Stimulated activated CD8-positive, alpha-beta memory T cell treated with anti-CD3 and anti-CD28 coated beads, Interleukin-12 subunit alpha, Interleukin-12 subunit beta, amount 100 ng/mL, for 24 hours (primary cell): ENCODE measurements around the gene MCMBP.
"Not testable (repeated sequence)": the region's sequence is repeated elsewhere in the genome, so short reads cannot be mapped to it uniquely, and the experiment has no call there.

Experiments used
- DNase-seq: peaks from one replicate; pipeline ENCODE4 v3.0.0-alpha.2; 2020; ENCODE audit errors: extremely low read depth

Gene MCMBP, protein sequence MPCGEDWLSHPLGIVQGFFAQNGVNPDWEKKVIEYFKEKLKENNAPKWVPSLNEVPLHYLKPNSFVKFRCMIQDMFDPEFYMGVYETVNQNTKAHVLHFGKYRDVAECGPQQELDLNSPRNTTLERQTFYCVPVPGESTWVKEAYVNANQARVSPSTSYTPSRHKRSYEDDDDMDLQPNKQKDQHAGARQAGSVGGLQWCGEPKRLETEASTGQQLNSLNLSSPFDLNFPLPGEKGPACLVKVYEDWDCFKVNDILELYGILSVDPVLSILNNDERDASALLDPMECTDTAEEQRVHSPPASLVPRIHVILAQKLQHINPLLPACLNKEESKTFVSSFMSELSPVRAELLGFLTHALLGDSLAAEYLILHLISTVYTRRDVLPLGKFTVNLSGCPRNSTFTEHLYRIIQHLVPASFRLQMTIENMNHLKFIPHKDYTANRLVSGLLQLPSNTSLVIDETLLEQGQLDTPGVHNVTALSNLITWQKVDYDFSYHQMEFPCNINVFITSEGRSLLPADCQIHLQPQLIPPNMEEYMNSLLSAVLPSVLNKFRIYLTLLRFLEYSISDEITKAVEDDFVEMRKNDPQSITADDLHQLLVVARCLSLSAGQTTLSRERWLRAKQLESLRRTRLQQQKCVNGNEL

DNA sequence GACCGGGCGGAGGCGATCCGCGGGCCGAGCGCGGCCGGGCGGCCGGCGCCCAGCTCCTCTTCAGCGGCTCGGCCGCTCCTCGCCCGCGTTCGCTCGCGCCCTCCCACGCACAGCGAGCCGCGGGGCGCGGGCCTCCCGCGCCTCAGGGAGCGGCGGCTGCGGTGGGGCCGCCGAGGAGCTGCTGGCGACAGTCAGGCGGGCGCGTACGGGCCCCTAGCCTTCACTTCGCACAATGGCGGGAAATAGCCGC lies at the start of gene MCMBP:
MCMBP (minus strand) TSS at position 234 of the 250 bp plus-strand sequence. CDS start 259 bp downstream, outside the sequence.
- no peak for DNase-seq

DNA sequence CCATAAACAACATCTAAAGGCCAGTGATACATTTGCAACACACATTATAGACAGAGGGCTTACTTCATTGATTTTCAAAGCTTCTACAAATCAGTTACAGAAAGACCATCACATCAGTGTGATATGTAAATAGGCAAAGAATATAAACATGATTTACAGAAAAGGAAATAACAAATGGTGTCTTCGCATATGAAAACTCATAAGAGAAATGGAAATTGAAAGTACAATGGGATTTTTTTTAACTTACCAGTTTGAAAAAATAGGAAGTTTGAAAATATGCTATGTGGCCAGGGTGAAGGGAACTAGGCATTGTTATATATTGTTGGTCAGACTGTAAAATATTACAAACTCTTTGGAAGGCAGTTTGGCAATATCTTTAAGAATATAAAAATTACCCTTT lies 47.2 kb upstream of the MCMBP start:
- DNase-seq = no peak

DNA sequence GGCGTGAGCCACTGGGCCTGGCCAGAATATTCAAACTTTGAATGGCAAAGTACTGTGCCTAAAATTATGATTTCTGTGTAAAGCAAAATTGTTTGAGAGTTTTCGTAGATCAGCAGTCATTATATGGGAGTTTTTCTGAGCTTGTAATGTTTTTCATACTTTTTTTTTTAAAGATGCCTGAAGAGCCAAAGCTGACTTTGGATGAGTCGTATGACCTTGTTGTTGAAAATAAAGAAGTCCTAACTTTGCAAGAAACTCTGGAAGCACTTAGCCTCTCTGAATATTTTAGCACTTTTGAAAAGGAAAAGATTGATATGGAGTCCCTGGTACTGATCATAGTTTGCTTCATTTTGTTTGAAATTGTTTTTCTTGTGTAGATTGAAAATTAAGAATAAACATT lies 46.6 kb upstream of the MCMBP start:
- DNase-seq = no peak

DNA sequence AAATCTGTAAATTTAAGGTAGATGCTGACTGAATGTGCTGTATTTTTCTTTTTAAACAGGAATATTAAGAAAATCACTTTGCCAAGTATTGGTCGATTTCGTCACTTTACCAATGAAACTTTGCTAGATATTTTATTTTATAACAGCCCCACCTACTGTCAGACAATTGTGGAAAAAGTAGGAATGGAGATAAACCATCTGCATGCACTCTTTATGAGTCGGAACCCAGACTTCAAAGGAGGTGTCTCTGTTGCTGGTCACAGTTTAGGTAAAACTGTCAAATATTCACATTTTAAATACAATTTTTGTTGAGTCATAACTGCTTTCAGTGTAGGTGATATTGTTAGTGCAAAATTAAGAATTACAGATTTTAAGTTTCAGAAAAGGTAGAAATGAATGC lies 45.1 kb upstream of the MCMBP start:
- DNase-seq = no peak

DNA sequence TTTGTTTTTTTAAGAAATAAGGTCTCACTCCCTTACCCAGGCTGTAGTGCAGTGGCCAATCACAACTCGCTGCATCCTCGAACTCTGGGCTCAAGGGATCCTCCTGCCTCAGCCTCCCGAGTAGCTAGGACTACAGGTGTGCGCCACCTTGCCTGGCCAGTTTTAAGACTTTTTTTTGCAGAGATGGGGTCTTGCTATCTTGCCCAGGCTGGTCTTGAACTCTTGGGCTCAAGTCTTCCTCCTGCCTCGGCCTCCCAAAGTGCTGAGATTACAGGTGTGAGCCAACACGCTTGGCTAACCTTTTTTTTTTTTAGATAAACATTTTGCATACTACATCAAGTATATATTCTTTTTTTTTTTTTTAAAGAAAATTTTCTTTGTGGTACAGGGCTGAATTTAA lies 38.0 kb upstream of the MCMBP start:
- DNase-seq = no peak

DNA sequence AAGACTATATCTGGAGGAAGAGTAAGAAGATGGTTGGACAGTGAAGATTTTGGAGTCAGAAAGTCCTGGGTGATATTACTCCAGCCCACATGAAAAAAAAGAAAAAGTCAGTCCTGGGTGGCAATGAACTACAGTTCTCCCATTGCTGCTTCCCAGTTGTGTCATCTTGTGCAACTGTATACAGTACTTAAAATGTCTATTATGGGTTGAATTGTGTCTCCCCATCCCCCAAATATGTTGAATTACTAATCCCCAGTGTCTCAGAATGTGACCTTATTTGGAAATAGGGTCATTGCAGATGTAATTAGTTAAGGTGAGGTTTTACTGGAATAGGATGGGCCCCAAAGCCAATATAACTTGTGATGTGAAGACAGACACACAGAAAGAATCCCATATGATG lies 35.5 kb upstream of the MCMBP start:
- DNase-seq = no peak

DNA sequence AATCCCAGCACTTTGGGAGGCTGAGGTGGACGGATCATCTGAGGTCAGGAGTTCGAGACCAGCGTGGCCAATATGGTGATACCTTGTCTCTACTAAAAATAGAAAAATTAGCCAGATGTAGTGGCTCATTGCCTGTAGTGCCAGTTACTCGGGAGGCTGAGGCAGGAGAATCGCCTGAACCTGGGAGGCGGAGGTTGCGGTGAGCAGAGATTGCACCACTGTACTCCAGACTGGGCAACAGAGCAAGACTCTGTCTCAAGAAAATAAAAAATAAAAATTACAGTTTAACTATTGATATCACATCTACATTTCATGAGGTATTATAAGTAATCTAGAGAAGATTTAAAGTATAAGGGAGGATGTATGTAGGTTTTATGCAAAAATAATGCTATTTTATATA lies 35.1 kb upstream of the MCMBP start:
- DNase-seq = not testable (repeated sequence)

DNA sequence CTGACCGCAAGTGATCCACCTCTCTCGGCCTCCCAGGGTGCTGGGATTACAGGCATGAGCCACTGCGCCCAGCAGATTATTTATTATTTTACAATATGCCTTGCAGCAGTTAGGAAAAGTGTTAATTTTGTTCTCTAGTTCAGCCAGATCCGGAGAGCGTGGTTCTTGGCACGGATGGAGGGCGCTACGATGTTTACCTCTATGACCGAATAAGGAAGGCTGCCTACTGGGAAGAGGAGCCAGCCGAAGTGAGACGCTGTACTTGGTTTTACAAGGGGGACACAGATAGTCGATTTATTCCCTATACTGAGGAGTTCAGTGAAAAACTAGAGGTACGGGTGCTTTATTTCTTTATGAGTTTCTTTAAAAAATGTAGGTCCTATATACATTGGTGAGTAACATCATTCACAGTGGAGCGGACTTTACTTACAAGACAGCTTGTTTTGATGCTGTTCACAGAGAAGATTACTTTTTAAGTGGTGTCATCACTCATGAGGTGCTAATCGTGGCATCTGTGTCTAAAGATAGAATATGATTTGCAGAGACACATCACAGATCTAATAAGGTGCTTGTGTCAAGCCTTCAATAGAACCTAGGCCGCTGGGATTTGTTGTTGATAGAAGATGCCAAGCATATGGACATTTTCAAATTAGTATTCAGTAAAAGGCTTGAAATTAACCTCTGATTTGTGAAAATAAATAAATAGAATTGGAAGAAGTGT lies 31.5 kb upstream of the MCMBP start:
- DNase-seq = no peak

DNA sequence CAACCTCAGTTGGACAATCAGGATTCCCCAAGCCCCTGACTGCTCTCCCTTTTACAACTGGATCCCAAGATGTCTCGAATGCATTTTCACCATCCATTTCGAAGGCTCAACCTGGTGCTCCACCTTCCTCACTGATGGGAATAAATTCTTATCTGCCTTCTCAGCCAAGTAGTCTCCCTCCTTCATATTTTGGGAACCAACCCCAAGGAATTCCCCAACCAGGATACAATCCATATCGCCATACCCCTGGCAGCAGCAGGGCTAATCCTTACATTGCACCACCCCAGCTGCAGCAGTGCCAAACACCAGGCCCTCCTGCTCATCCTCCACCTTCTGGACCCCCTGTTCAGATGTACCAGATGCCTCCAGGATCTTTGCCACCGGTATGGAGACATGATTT lies 25.9 kb upstream of the MCMBP start:
- no peak for DNase-seq

DNA sequence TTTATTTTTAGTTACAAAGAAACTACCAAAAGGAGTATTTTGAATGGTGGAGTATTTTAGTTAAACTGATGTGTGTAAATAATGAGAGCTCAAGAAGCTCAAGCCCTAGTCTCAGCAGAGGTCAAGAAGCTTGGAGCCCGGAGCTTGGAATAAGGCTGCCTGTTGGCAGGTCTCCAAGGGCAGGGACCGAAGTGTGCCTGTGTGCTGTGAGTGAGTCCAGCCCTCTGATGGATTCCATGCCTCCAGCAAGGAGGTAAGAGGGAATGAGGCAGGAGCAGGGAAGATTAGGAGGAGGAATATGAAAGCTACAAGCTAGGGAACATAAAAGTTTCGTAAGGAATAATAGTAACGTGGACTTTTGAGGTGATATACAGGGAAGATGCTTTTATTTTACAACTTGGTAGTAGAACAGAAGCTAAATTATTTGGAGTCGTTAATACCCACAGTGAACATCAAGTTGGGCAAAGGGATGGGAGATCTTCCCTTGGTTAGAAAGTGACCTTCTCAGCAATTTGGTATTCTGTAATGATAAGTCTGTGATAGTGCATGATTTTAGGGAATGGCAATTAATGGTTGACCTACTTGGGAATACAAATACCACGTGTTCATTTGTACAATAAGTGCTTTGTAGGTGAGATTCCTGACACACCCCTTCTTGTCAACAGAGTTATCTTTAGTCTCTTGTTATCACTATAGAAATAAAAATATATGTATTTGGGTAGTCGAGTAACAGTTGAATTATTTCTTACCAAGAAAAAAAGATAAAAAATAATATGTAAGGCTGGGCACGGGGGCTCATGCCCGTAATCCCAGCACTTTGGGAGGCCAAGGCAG lies 24.5 kb upstream of the MCMBP start:
- no peak for DNase-seq

DNA sequence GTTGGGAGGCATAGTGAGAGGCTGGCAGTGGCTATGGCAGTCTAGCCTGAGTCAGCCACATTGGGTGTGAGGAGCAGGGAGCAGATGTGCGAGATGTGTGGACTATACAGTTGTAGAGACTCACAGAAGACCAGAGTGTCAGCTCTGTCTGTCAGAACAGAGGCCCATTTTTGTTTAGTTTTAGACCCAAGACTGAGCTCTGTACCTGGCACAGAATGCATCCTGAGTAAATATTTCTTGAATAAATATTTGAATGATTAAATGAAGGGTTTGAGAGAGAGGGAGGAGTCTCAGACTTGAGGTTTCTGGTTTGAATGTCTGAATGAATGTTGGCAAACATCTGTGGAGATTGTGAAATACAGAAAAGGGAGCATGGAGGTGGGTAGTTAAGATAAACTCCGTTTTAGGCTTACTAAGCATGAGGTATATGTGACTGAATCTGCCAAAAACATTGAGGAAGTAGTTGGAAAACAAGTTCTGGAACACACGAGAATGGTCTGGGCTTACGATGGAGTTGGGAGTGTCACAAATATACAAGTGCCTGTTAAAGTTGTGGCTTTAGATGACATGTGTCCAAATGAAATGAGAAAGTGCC lies 23.5 kb upstream of the MCMBP start:
- no peak for DNase-seq

DNA sequence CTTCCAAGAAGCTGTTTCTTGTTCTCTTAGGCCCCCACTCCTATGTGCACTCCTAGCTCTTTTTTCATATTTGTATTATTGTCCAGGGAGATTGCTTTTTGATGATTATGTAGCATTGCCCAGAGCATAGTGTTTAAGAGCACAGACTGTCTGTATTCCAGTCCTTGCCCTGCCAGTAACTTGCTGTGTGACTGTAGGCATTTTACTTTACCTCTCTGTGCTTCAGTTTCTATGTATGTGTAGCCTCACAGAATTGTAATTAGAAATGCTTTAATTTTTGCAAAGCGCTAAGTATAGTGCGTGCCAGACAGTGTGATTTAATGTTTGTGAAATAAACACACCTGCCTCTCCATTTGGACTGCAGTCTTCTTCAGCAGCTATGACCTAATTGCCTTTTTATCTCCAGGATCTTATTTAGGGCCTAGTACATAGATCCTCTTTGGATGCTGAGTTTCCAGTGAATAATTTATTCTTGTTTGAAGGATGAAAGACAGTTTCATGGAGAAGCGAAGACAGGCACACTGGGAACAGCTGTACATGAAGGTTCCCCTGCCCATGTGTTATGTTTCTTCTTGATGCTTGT lies 21.3 kb upstream of the MCMBP start:
- no peak for DNase-seq

DNA sequence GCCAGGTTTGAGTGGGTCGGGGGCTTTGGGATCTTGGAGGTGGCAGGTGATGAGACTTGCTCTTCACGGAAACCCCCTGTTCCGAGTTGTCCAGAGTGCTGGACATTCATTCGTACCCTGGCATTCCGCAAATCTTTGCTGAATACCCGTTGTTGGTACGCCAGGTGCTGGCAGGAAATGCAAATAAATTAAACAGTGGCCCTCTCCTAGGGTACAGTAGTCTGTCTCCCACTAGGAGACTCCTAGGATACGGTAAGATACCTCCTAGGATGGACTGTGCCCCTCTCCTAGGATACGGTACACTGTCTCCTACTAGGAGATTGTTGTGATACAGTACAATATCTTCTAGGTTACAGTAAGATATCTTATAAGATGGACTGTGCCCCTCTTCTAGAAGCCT lies 20.4 kb upstream of the MCMBP start:
- no peak for DNase-seq

DNA sequence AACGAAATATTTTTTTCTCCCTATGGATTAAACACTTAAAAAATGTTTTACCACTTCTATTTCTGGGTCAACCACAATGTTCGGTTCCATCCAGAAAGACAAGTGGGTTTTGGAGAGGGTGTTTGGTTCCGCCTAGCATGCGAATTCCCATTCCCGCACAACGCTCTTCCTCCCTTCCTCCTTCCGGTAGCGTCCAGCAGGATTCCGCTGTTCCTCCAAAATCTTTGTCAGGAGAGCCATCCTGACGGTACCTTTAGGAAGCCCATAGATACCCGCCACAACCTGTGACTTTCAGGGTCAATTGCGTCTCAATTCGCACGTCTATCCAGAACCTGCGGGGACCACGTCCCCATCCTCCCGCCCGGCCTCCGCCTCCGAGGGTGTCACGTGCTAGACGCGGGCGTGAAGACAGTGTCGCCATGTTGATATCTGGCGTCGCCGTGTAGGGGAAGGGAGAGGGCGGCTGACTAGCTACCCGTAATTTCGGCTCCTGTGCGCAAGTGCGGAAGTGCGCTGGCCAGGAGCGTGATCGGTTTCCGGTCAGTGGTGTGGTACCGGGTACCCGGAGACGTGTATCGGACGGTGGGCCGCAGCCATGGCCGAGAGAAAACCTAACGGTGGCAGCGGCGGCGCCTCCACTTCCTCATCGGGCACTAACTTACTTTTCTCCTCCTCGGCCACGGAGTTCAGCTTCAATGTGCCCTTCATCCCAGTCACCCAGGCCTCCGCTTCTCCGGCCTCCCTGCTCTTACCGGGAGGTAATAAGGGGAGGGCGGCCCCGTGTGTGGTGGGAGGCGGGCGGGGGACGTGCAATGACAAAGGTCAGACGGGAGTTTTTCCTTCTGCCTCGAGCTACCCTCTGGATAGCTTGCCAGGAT lies 19.8 kb upstream of the MCMBP start, which contains the start of gene SEC23IP:
SEC23IP (plus strand) TSS at position 543 of the 878 bp plus-strand sequence; CDS start at position 596, 53 bp downstream.
- peak; percentile 81 for DNase-seq

DNA sequence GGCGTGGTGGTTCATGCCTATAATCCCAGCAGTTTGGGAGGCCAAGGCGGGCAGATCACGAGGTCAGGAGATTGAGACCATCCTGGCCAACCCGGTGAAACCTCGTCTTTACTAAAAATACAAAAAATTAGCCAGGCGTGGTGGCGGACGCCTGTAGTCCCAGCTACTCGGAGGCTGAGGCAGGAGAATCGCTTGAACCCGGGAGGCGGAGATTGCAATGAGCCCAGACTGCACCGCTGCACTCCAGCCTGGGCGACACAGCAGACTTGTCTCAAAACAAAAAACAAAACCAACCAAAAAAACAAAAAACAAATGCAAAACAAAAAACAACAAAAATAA lies 19.2 kb upstream of the MCMBP start:
- not testable (repeated sequence) for DNase-seq

DNA sequence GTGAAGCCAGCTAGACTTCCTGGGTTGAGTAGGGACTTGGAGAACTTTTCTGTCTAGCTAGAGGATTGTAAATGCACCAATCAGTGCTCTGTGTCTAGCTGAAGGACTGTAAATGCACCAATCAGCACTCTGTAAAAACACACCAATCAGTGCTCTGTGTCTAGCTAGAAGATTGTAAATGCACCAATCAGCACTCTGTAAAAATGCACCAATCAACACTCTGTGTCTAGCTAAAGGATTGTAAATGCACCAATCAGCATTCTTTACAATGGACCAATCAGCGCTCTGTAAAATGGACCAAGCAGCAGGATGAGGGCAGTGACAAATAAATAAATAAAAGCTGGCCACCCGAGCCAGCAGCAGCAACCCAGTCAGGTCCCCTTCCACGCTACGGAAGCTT lies 17.7 kb upstream of the MCMBP start:
- DNase-seq = not testable (repeated sequence)

DNA sequence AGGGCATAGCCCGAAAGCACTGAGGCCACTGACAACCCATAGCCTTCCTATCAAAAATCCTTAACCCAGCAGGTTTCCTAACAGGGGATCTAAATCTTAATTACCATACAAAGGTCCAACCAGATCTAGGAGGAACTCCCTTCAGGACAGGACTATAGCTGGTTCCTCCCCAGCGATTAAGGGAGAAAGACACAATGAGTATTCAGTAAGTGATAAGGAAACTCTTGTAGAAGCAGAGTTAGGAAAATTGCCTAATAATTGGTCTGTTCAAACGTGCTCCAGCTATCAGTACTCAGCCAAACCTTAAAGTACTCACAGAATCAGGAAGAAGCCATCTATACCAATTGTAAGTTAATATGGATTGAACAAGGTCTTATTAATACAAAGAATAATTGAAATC lies 16.6 kb upstream of the MCMBP start:
- DNase-seq = not testable (repeated sequence)

DNA sequence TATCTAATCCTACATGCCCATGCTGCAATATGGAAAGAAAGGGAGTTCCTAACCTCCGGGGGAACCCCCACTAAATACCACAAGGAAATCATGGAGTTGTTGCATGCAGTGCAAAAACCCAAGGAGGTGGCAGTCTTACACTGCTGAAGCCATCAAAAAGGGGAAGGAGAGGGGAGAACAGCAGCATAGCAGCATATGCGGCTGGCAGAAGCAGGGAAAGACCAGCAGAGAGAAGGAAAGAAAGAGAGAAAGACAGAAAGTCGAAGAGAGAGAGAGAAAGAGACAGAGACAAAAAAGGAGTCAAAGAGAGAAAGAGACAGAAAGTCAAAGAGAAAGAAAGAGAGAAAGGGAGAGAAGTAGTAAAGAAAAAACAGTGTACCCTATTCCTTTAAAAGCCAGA lies 16.1 kb upstream of the MCMBP start:
- not testable (repeated sequence) for DNase-seq

DNA sequence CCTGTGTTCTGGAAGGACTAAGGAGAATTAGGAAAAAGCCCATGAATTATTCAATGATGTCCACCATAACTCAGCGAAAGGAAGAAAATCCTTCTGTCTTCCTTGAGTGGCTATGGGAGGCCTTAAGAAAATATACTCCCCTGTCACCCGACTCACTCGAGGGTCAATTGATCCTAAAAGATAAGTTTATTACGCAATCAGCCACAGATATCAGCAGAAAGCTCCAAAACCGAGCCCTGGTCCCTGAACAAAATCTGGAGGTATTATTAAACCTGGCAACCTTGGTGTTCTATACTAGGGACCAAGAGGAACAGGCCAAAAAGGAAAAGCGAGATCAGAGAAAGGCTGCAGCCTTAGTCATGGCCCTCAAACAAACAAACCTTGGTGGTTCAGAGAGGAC lies 13.4 kb upstream of the MCMBP start:
- not testable (repeated sequence) for DNase-seq

DNA sequence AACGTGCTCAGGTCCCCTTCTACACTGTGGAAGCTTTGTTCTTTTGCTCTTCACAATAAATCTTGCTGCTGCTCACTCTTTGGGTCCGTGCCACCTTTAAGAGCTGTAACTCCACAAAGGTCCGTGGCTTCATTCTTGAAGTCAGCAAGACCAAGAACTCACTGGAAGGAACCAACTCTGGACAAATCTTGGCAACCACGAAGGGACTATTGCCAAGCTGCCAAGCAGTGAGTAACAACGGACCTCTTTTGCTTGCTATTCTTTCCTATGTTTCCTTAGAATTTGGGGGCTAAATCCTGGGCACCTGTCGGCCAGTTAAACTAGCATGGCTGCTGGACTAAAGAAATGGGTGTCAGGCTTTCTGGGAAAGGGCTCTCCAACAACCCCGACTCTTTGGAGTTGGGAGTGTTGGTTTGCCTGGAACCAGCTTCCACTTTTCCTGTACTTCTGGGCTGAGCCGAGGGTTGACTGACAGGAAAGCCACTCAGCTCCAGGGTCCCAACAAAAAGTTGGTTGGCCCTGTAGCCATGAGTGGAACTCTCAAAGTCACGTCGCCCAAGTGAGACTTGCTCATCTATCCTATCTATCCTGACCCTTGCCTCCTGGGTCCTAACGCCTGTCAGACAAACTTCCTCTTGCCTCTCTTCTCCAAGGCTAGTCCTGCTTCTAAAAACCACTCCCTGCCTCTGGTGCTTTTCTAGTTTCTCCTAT lies 11.4 kb upstream of the MCMBP start:
- not testable (repeated sequence) for DNase-seq
